ENCODE measurements around the gene CALB2. TPM values are rescaled to one million over a fixed set of nuclear protein-coding genes. Genes with fewer than 3 reads are reported as not detected.

The CALB2 gene
- polyA plus RNA-seq, 1 donor from 2014 or later: 1.1 TPM

- no peak overlapping the region for H2AFZ ChIP-seq (ENCODE audit: low read depth, low read length)
- no peak overlapping the region for H3K4me2 ChIP-seq (ENCODE audit: low read length)
- H3K4me3 ChIP-seq (ENCODE audit: low read length): no peak overlapping the region
- H3K36me3 ChIP-seq (ENCODE audit: insufficient read depth, low read length): no peaks in the 10 kb centered on the region
- H3K79me2 ChIP-seq (replicated peaks; ENCODE audit: insufficient read depth, low read length): no peaks in the 10 kb centered on the region
- H3K9me2 ChIP-seq (ENCODE audit: insufficient read depth, low read length): no peaks in the 10 kb centered on the region
- H3K27me3 ChIP-seq (ENCODE audit: insufficient read depth, low read depth, low read length): no peaks in the 10 kb centered on the region
- H4K20me1 ChIP-seq (ENCODE audit: insufficient read depth): no peaks in the 10 kb centered on the region
- no peak overlapping the region for H3K9ac ChIP-seq (ENCODE audit: low read length)
- H3K27ac ChIP-seq (ENCODE audit: low read length): no peak overlapping the region
- no peaks in the 10 kb centered on the region for H3F3A ChIP-seq (ENCODE audit: insufficient read depth, low read length, poor library complexity, severe bottlenecking)
- TF ChIP-seq, protein P1, sequence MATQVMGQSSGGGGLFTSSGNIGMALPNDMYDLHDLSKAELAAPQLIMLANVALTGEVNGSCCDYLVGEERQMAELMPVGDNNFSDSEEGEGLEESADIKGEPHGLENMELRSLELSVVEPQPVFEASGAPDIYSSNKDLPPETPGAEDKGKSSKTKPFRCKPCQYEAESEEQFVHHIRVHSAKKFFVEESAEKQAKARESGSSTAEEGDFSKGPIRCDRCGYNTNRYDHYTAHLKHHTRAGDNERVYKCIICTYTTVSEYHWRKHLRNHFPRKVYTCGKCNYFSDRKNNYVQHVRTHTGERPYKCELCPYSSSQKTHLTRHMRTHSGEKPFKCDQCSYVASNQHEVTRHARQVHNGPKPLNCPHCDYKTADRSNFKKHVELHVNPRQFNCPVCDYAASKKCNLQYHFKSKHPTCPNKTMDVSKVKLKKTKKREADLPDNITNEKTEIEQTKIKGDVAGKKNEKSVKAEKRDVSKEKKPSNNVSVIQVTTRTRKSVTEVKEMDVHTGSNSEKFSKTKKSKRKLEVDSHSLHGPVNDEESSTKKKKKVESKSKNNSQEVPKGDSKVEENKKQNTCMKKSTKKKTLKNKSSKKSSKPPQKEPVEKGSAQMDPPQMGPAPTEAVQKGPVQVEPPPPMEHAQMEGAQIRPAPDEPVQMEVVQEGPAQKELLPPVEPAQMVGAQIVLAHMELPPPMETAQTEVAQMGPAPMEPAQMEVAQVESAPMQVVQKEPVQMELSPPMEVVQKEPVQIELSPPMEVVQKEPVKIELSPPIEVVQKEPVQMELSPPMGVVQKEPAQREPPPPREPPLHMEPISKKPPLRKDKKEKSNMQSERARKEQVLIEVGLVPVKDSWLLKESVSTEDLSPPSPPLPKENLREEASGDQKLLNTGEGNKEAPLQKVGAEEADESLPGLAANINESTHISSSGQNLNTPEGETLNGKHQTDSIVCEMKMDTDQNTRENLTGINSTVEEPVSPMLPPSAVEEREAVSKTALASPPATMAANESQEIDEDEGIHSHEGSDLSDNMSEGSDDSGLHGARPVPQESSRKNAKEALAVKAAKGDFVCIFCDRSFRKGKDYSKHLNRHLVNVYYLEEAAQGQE (IDR thresholded peaks at IDR 0.05; ENCODE audit: borderline replicate concordance): no peak
- no peak for TF ChIP-seq CTCF (IDR thresholded peaks at IDR 0.05; ENCODE audit: poor library complexity, severe bottlenecking)
- TF ChIP-seq MXI1 (conservative IDR thresholded peaks at IDR 0.05; ENCODE audit: poor library complexity, severe bottlenecking): no peak
- TF ChIP-seq POLR2AphosphoS5 (IDR thresholded peaks at IDR 0.05): no peak
- no peak for TF ChIP-seq EZH2 (IDR thresholded peaks at IDR 0.05; ENCODE audit: borderline replicate concordance, insufficient read depth, low read length, poor library complexity, severe bottlenecking)
- no peak for TF ChIP-seq RAD21 (conservative IDR thresholded peaks at IDR 0.05)
- no peak for TF ChIP-seq SMC3 (conservative IDR thresholded peaks at IDR 0.05; ENCODE audit: poor library complexity)
- no peak for TF ChIP-seq EP300 (conservative IDR thresholded peaks at IDR 0.05; ENCODE audit: poor library complexity, severe bottlenecking)
- no peak for TF ChIP-seq TAF1 (IDR thresholded peaks at IDR 0.05; ENCODE audit: low read depth)
- H3K9me3 ChIP-seq (ENCODE audit: low read length): no peaks in the 10 kb centered on the region
Observed at GRCh38 chr16:71327720-71328119, 30.8 kb upstream of the CALB2 start.

- Histone ChIP-seq H3K4me3 (ENCODE audit: low read length) (no peak overlapping the region), H3K27me3 (ENCODE audit: insufficient read depth, low read depth, low read length) (no peaks in the 10 kb centered on the region), H3K79me2 (replicated peaks; ENCODE audit: insufficient read depth, low read length) (no peaks in the 10 kb centered on the region), H3F3A (ENCODE audit: insufficient read depth, low read length, poor library complexity, severe bottlenecking) (no peaks in the 10 kb centered on the region), H3K36me3 (ENCODE audit: insufficient read depth, low read length) (no peaks in the 10 kb centered on the region), H3K27ac (ENCODE audit: low read length) (no peak overlapping the region), H3K9ac (ENCODE audit: low read length) (no peak overlapping the region), H4K20me1 (ENCODE audit: insufficient read depth) (no peaks in the 10 kb centered on the region), H2AFZ (ENCODE audit: low read depth, low read length) (no peak overlapping the region), H3K9me3 (ENCODE audit: low read length) (no peaks in the 10 kb centered on the region), H3K9me2 (ENCODE audit: insufficient read depth, low read length) (no peaks in the 10 kb centered on the region), H3K4me2 (ENCODE audit: low read length) (no peak overlapping the region)
- TF ChIP-seq EZH2 (IDR thresholded peaks at IDR 0.05; ENCODE audit: borderline replicate concordance, insufficient read depth, low read length, poor library complexity, severe bottlenecking): no peak
- TF ChIP-seq TAF1 (IDR thresholded peaks at IDR 0.05; ENCODE audit: low read depth): no peak
- no peak for TF ChIP-seq RAD21 (conservative IDR thresholded peaks at IDR 0.05)
- no peak for TF ChIP-seq CTCF (IDR thresholded peaks at IDR 0.05; ENCODE audit: poor library complexity, severe bottlenecking)
- no peak for TF ChIP-seq EP300 (conservative IDR thresholded peaks at IDR 0.05; ENCODE audit: poor library complexity, severe bottlenecking)
Observed at GRCh38 chr16:71328151-71328550, 30.4 kb upstream of the CALB2 start.

Data from neural cell (in vitro differentiated cells).